Effector CD4-positive, alpha-beta T cell (primary cell): ENCODE results near the gene CIAO2B.
"Not testable (repeated sequence)": the region's sequence is repeated elsewhere in the genome, so short reads cannot be mapped to it uniquely, and the experiment has no call there.

ENCODE experiments used
- DNase-seq: peaks from one replicate; pipeline ENCODE4 v3.0.0-alpha.2; 2020

CIAO2B gene

GRCh38 chr16:66936889-66937554, 2.8 kb upstream of the CIAO2B start:
- no peak for DNase-seq

GRCh38 chr16:66936462-66936861, 2.3 kb upstream of the CIAO2B start:
- no peak for DNase-seq

GRCh38 chr16:66935314-66936011, 1.3 kb upstream of the CIAO2B start, which contains the start of gene CES2:
TSS of gene CES2 (plus strand) at chr16:66935516. CDS start at chr16:66935636, 120 bp downstream.
- no peak for DNase-seq

GRCh38 chr16:66934839-66935313, 674 bp upstream of the CIAO2B start:
- not testable (repeated sequence) for DNase-seq

- no peak for DNase-seq
Observed at GRCh38 chr16:66933776-66934137, 445 bp downstream of the CIAO2B start.

- DNase-seq: no peak
Observed at GRCh38 chr16:66932076-66932475, 2.1 kb downstream of the CIAO2B start.

GRCh38 chr16:66931665-66932064, 2.5 kb downstream of the CIAO2B start:
- no peak for DNase-seq

GRCh38 chr16:66930189-66930588, 4.0 kb downstream of the CIAO2B start:
- DNase-seq: no peak

GRCh38 chr16:66928702-66929388, 5.4 kb downstream of the CIAO2B start:
- no peak for DNase-seq

GRCh38 chr16:66927918-66928649, 6.1 kb downstream of the CIAO2B start:
- DNase-seq: no peak

- no peak for DNase-seq
Observed at GRCh38 chr16:66926961-66927436, 7.2 kb downstream of the CIAO2B start.

- DNase-seq: no peak
Observed at GRCh38 chr16:66926171-66926947, 7.8 kb downstream of the CIAO2B start.

- DNase-seq: no peak
Observed at GRCh38 chr16:66925322-66925840, 8.8 kb downstream of the CIAO2B start, which contains the start of gene RRAD. TSS of gene RRAD (minus strand) at chr16:66925535. CDS start at chr16:66925179, 356 bp downstream.

GRCh38 chr16:66924527-66925321, 9.5 kb downstream of the CIAO2B start:
- peak; percentile 15 for DNase-seq

GRCh38 chr16:66923866-66924265, 10.3 kb downstream of the CIAO2B start:
- no peak for DNase-seq

GRCh38 chr16:66923247-66923731, 10.9 kb downstream of the CIAO2B start:
- DNase-seq: no peak

- no peak for DNase-seq
Observed at GRCh38 chr16:66921729-66922450, 12.3 kb downstream of the CIAO2B start.

GRCh38 chr16:66920924-66921680, 13.1 kb downstream of the CIAO2B start:
- no peak for DNase-seq

- DNase-seq: no peak
Observed at GRCh38 chr16:66920299-66920590, 14.0 kb downstream of the CIAO2B start.
